Stimulated activated CD8-positive, alpha-beta memory T cell treated with anti-CD3 and anti-CD28 coated beads, Interleukin-15, amount 100 ng/mL, for 48 hours (primary cell): ENCODE measurements around the gene PAPPA2.
"Not testable (repeated sequence)": the region's sequence is repeated elsewhere in the genome, so short reads cannot be mapped to it uniquely, and the experiment has no call there.

Experiments
- DNase-seq, 2 donors: peaks; one replicate each; pipeline ENCODE4 v3.0.0-alpha.2; 2020; ENCODE audit warnings: low read depth in 2 of 2

Gene PAPPA2

GRCh38 chr1:176604461-176604860 lies 141.5 kb downstream of the PAPPA2 start:
- no peak for DNase-seq

GRCh38 chr1:176605176-176605575 lies 142.2 kb downstream of the PAPPA2 start:
- no peak for DNase-seq

GRCh38 chr1:176609556-176610408 lies 146.8 kb downstream of the PAPPA2 start:
- no peak for DNase-seq

GRCh38 chr1:176612791-176613190 lies 149.8 kb downstream of the PAPPA2 start:
- no peak for DNase-seq

- no peak for DNase-seq
These were observed 154.9 kb downstream of the PAPPA2 start for GRCh38 chr1:176617881-176618280.

- DNase-seq = no peak
These were observed 156.3 kb downstream of the PAPPA2 start for GRCh38 chr1:176619261-176619660.

- DNase-seq = no peak
These were observed 162.4 kb downstream of the PAPPA2 start for GRCh38 chr1:176625365-176625764.

- no peak for DNase-seq
These were observed 163.6 kb downstream of the PAPPA2 start for GRCh38 chr1:176626572-176627061.

- no peak for DNase-seq
These were observed 165.8 kb downstream of the PAPPA2 start for GRCh38 chr1:176628775-176629174.

GRCh38 chr1:176634733-176635132 lies 171.8 kb downstream of the PAPPA2 start:
- not testable (repeated sequence) for DNase-seq

- no peak for DNase-seq
These were observed 175.9 kb downstream of the PAPPA2 start for GRCh38 chr1:176638713-176639526.

- DNase-seq = no peak
These were observed 180.6 kb downstream of the PAPPA2 start for GRCh38 chr1:176643536-176643935.

- no peak for DNase-seq
These were observed 185.6 kb downstream of the PAPPA2 start for GRCh38 chr1:176648556-176648955.

GRCh38 chr1:176656257-176656995 lies 193.5 kb downstream of the PAPPA2 start:
- no peak for DNase-seq

GRCh38 chr1:176669782-176670181 lies 206.8 kb downstream of the PAPPA2 start:
- no peak for DNase-seq

- DNase-seq = no peak
These were observed 207.9 kb downstream of the PAPPA2 start for GRCh38 chr1:176670853-176671252.

GRCh38 chr1:176682830-176683535 lies 220.0 kb downstream of the PAPPA2 start:
- no peak for DNase-seq

GRCh38 chr1:176691251-176692228 lies 228.6 kb downstream of the PAPPA2 start:
- no peak for DNase-seq

- no peak for DNase-seq
These were observed 229.5 kb downstream of the PAPPA2 start for GRCh38 chr1:176692431-176692830.
